GM23338 (cell line): ENCODE measurements around the gene RBBP4. TPM values are rescaled to one million over a fixed set of nuclear protein-coding genes. Genes with fewer than 3 reads are reported as not detected.

ENCODE experiments used
- ATAC-seq: fragments of 200-7000 bp; cut with Tn5 transposase; 3 replicates; pipeline ENCODE4 v1.9.1; 2020
- DNase-seq: peaks from one replicate; pipeline ENCODE4 v3.0.0-alpha.2; 2015; ENCODE audit warnings: low spot score
- H2AFZ ChIP-seq: fragments of 200-600 bp; sonication (generic); 2 replicates; pipeline ENCODE4 v1.8.0; 2016; ENCODE audit warnings: antibody characterized with exemption, mild to moderate bottlenecking, moderate library complexity
- H3F3A ChIP-seq: fragments of 200-600 bp; sonication (generic); replicated peaks from 2 replicates; pipeline ENCODE4 v1.8.0; 2017; ENCODE audit warnings: antibody characterized with exemption, mixed run types, low read depth
- H3K27ac ChIP-seq: fragments of 200-600 bp; sonication (generic); 2 replicates; pipeline ENCODE4 v1.6.1; 2016; ENCODE audit warnings: low read depth
- H3K27me3 ChIP-seq: fragments of 200-600 bp; sonication (generic); 2 replicates; pipeline ENCODE4 v1.8.0; 2016; ENCODE audit warnings: mild to moderate bottlenecking, mixed run types, moderate library complexity; ENCODE audit not compliant: insufficient read depth
- H3K36me3 ChIP-seq: fragments of 200-600 bp; sonication (generic); 2 replicates; pipeline ENCODE4 v1.8.0; 2016; ENCODE audit warnings: mild to moderate bottlenecking; ENCODE audit not compliant: insufficient read depth
- H3K4me1 ChIP-seq: fragments of 200-600 bp; sonication (generic); 2 replicates; pipeline ENCODE4 v1.8.0; 2016; ENCODE audit warnings: mild to moderate bottlenecking, moderate library complexity; ENCODE audit not compliant: insufficient read depth
- H3K4me2 ChIP-seq: fragments of 200-600 bp; sonication (generic); 2 replicates; pipeline ENCODE4 v1.7.1; 2017; ENCODE audit warnings: mixed run types
- H3K4me3 ChIP-seq: fragments of 200-600 bp; sonication (generic); 2 replicates; pipeline ENCODE4 v1.6.1; 2016; ENCODE audit warnings: mixed run types
- H3K79me2 ChIP-seq: fragments of 200-600 bp; sonication (generic); replicated peaks from 2 replicates; pipeline ENCODE4 v1.8.0; 2017; ENCODE audit warnings: mild to moderate bottlenecking; ENCODE audit not compliant: insufficient read depth
- H3K9me2 ChIP-seq: fragments of 200-600 bp; sonication (generic); 2 replicates; pipeline ENCODE4 v1.8.0; 2017; ENCODE audit not compliant: insufficient read depth
- H4K20me1 ChIP-seq: fragments of 200-600 bp; sonication (generic); replicated peaks from 2 replicates; pipeline ENCODE4 v1.8.0; 2017; ENCODE audit warnings: mild to moderate bottlenecking; ENCODE audit not compliant: insufficient read depth
- H3K27ac Mint-ChIP-seq: 2 replicates; pipeline ENCODE4 v1.8.0; 2020; ENCODE audit warnings: inconsistent platforms, mild to moderate bottlenecking, moderate library complexity, mixed read lengths
- H3K27me3 Mint-ChIP-seq: 3 replicates; pipeline ENCODE4 v1.8.0; 2022; ENCODE audit warnings: low read depth, mild to moderate bottlenecking, moderate library complexity, mixed read lengths, inconsistent platforms; ENCODE audit not compliant: insufficient read depth, poor library complexity
- H3K36me3 Mint-ChIP-seq: 3 replicates; pipeline ENCODE4 v1.8.0; 2021; ENCODE audit warnings: low read depth, mild to moderate bottlenecking, inconsistent platforms, moderate library complexity, mixed read lengths
- H3K4me1 Mint-ChIP-seq: 3 replicates; pipeline ENCODE4 v1.8.0; 2020; ENCODE audit warnings: mild to moderate bottlenecking, inconsistent platforms, mixed read lengths
- H3K4me3 Mint-ChIP-seq: 3 replicates; pipeline ENCODE4 v1.8.0; 2021; ENCODE audit warnings: moderate library complexity, mild to moderate bottlenecking, inconsistent platforms, mixed read lengths
- H3K9me3 Mint-ChIP-seq: 3 replicates; pipeline ENCODE4 v1.8.0; 2020; ENCODE audit warnings: moderate library complexity, mild to moderate bottlenecking, inconsistent platforms, mixed read lengths
- CREB1 ChIP-seq: fragments of 250-450 bp; sonication (Bioruptor Pico); IDR thresholded peaks from 2 replicates; pipeline ENCODE4 v1.5.0; 2020; ENCODE audit warnings: low read depth, mild to moderate bottlenecking, moderate library complexity
- CTCF ChIP-seq, 2 experiments: fragments of 200-600 bp in 1 of 2; sonication (generic) in 1 of 2; conservative IDR thresholded peaks; 2 replicates each; pipeline versions ENCODE4 v1.5.1 to v1.6.1; 2016 to 2017; ENCODE audit warnings: antibody characterized with exemption in 2 of 2, low read depth in 2 of 2, mild to moderate bottlenecking in 2 of 2, moderate library complexity in 1 of 2
- EZH2 ChIP-seq: fragments of 200-600 bp; sonication (generic); IDR thresholded peaks from one replicate; pipeline ENCODE4 v1.8.0; 2017; ENCODE audit warnings: antibody characterized with exemption, mild to moderate bottlenecking, low read depth; ENCODE audit not compliant: unreplicated experiment
- JUNB ChIP-seq: IDR thresholded peaks from one replicate; pipeline ENCODE4 v1.6.1; 2016; ENCODE audit warnings: antibody characterized with exemption; ENCODE audit not compliant: unreplicated experiment
- NANOG ChIP-seq: IDR thresholded peaks from 2 replicates; pipeline ENCODE4 v1.6.1; 2016; ENCODE audit warnings: antibody characterized with exemption, borderline replicate concordance
- POLR2AphosphoS5 ChIP-seq: IDR thresholded peaks from 2 replicates; pipeline ENCODE4 v1.6.1; 2016; ENCODE audit warnings: antibody characterized with exemption, low read depth
- STAT1 ChIP-seq: IDR thresholded peaks from one replicate; pipeline ENCODE4 v1.6.1; 2016; ENCODE audit warnings: antibody characterized with exemption; ENCODE audit not compliant: unreplicated experiment
- ZNF114 ChIP-seq: fragments of 250-450 bp; sonication (Bioruptor Pico); IDR thresholded peaks from 2 replicates; pipeline ENCODE4 v1.5.0; 2020; ENCODE audit warnings: mild to moderate bottlenecking, moderate library complexity
- ZNF331 ChIP-seq: fragments of 250-450 bp; sonication (Bioruptor Pico); IDR thresholded peaks from 2 replicates; pipeline ENCODE4 v1.5.0; 2020; ENCODE audit warnings: low read depth, mild to moderate bottlenecking, moderate library complexity
- polyA plus RNA-seq: library from polyadenylated mRNA; unstranded; fragments of >200 nt; fragmentation: Nextera tagmentation; extraction: Ambion mirVana; gene quantifications from 2 replicates; pipeline ENCODE4 v1.2.1, GENCODE V29; 2016
- total RNA-seq: library from RNA; depleted of rRNA; stranded (reverse); fragments of >200 nt; shearing (Covaris generic); gene quantifications from 2 replicates; pipeline ENCODE4 v1.2.3, GENCODE V29; 2014
- TF ChIP-seq, protein P1 (sequence below): fragments of 250-450 bp; sonication (Bioruptor Pico); IDR thresholded peaks from 2 replicates; pipeline ENCODE4 v1.5.0; 2020; ENCODE audit warnings: mild to moderate bottlenecking, moderate library complexity

Gene RBBP4
- total and polyA plus RNA-seq, 2 experiments from 2014 or later: 262 to 312 TPM

GRCh38 chr1:32622205-32622604, 28.8 kb upstream of the RBBP4 start:
- H3K27me3 Mint-ChIP-seq: no peaks in the 10 kb centered on the region
- no peak overlapping the region for H3K4me3 Mint-ChIP-seq
- no peak overlapping the region for H3K27ac Mint-ChIP-seq
- Histone ChIP-seq H3K4me2 (no peak overlapping the region), H3K27me3 (no peaks in the 10 kb centered on the region), H3K4me3 (no peak overlapping the region), H3K36me3 (peaks cover 8% of the 10 kb centered on the region), H3K9me2 (no peaks in the 10 kb centered on the region), H3K4me1 (no peaks in the 10 kb centered on the region), H3F3A (no peaks in the 10 kb centered on the region; the same call in 1 of the 2 replicates), H4K20me1 (no peaks in the 10 kb centered on the region; the same call in 1 of the 2 replicates), H3K79me2 (no peaks in the 10 kb centered on the region; the same call in 1 of the 2 replicates), H2AFZ (no peak overlapping the region), H3K27ac (no peak overlapping the region)
- no peak for TF ChIP-seq JUNB
- H3K9me3 Mint-ChIP-seq: no peaks in the 10 kb centered on the region
- DNase-seq (no peak), ATAC-seq (no peak)
- peaks cover 26% of the 10 kb centered on the region for H3K36me3 Mint-ChIP-seq
- H3K4me1 Mint-ChIP-seq: no peaks in the 10 kb centered on the region

DNA sequence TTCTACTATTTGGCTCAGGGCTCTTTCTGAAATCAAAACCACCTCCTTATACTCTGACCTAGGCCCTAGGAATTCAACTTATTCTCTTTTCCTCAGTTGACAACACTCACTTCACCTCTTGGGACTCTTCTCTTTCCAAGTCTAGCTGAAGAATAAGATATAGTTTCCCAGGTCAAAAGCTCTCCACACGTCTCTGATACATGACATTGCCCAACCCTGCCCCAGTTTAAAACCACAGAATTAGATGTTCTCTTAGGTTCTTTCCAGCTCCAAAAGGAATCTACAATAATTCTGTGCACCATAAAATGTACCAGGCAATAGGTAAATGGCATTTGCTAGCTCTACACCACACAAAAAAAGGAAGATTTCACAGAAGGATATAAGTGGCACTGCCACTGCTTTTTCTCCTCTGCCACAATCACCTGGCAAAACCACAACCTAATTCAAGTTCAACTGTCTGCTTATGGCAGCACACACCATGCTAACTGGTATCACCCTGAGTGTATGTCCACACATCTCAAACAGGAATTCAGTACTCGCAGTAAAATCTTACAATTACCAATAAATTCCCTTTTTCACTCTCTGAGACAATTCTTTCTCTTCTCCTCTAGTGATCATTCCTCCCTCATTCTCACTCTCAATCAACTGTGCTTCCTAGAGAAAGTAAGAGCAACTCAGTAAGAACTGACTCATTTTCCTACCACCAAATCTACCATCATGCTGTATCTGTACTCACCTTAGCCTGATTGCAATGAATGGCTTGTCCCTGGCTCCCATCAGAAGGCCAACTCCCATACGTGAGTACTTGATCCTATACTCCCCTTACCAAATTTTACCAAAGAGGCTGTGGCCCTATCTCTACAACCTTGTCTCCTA, 28.0 kb upstream of the RBBP4 start:
- no peak overlapping the region for H3K4me3 Mint-ChIP-seq
- no peaks in the 10 kb centered on the region for H3K27me3 Mint-ChIP-seq
- Histone ChIP-seq H3K4me1 (no peaks in the 10 kb centered on the region), H4K20me1 (no peaks in the 10 kb centered on the region; the same call in 1 of the 2 replicates), H3K27ac (no peak overlapping the region), H3F3A (no peaks in the 10 kb centered on the region; the same call in 1 of the 2 replicates), H3K27me3 (no peaks in the 10 kb centered on the region), H3K79me2 (no peaks in the 10 kb centered on the region; the same call in 1 of the 2 replicates), H3K4me3 (no peak overlapping the region), H3K36me3 (peaks cover 8% of the 10 kb centered on the region), H2AFZ (no peak overlapping the region), H3K9me2 (no peaks in the 10 kb centered on the region), H3K4me2 (no peak overlapping the region)
- no peak for DNase-seq
- no peak overlapping the region for H3K27ac Mint-ChIP-seq
- ATAC-seq: no peak
- peaks cover 33% of the 10 kb centered on the region for H3K36me3 Mint-ChIP-seq
- H3K9me3 Mint-ChIP-seq: no peaks in the 10 kb centered on the region
- no peaks in the 10 kb centered on the region for H3K4me1 Mint-ChIP-seq
- no peak for TF ChIP-seq ZNF114 (CRISPR knock-in tag)
- no peak for TF ChIP-seq STAT1
- no peak for TF ChIP-seq CREB1 (CRISPR knock-in tag)
- TF ChIP-seq, protein P1, sequence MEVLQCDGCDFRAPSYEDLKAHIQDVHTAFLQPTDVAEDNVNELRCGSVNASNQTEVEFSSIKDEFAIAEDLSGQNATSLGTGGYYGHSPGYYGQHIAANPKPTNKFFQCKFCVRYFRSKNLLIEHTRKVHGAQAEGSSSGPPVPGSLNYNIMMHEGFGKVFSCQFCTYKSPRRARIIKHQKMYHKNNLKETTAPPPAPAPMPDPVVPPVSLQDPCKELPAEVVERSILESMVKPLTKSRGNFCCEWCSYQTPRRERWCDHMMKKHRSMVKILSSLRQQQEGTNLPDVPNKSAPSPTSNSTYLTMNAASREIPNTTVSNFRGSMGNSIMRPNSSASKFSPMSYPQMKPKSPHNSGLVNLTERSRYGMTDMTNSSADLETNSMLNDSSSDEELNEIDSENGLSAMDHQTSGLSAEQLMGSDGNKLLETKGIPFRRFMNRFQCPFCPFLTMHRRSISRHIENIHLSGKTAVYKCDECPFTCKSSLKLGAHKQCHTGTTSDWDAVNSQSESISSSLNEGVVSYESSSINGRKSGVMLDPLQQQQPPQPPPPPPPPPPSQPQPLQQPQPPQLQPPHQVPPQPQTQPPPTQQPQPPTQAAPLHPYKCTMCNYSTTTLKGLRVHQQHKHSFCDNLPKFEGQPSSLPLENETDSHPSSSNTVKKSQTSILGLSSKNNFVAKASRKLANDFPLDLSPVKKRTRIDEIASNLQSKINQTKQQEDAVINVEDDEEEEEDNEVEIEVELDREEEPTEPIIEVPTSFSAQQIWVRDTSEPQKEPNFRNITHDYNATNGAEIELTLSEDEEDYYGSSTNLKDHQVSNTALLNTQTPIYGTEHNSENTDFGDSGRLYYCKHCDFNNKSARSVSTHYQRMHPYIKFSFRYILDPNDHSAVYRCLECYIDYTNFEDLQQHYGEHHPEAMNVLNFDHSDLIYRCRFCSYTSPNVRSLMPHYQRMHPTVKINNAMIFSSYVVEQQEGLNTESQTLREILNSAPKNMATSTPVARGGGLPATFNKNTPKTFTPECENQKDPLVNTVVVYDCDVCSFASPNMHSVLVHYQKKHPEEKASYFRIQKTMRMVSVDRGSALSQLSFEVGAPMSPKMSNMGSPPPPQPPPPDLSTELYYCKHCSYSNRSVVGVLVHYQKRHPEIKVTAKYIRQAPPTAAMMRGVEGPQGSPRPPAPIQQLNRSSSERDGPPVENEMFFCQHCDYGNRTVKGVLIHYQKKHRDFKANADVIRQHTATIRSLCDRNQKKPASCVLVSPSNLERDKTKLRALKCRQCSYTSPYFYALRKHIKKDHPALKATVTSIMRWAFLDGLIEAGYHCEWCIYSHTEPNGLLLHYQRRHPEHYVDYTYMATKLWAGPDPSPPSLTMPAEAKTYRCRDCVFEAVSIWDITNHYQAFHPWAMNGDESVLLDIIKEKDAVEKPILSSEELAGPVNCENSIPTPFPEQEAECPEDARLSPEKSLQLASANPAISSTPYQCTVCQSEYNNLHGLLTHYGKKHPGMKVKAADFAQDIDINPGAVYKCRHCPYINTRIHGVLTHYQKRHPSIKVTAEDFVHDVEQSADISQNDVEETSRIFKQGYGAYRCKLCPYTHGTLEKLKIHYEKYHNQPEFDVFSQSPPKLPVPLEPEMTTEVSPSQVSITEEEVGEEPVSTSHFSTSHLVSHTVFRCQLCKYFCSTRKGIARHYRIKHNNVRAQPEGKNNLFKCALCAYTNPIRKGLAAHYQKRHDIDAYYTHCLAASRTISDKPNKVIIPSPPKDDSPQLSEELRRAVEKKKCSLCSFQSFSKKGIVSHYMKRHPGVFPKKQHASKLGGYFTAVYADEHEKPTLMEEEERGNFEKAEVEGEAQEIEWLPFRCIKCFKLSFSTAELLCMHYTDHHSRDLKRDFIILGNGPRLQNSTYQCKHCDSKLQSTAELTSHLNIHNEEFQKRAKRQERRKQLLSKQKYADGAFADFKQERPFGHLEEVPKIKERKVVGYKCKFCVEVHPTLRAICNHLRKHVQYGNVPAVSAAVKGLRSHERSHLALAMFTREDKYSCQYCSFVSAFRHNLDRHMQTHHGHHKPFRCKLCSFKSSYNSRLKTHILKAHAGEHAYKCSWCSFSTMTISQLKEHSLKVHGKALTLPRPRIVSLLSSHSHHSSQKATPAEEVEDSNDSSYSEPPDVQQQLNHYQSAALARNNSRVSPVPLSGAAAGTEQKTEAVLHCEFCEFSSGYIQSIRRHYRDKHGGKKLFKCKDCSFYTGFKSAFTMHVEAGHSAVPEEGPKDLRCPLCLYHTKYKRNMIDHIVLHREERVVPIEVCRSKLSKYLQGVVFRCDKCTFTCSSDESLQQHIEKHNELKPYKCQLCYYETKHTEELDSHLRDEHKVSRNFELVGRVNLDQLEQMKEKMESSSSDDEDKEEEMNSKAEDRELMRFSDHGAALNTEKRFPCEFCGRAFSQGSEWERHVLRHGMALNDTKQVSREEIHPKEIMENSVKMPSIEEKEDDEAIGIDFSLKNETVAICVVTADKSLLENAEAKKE (CRISPR knock-in tag): no peak
- TF ChIP-seq NANOG: no peak
- no peak for TF ChIP-seq JUNB
- TF ChIP-seq ZNF331: no peak
- TF ChIP-seq EZH2: no peak
- no peak for TF ChIP-seq CTCF (conservative IDR thresholded peaks at IDR 0.05; ENCODE audit: low read depth in 2 of 2)
- no peak for TF ChIP-seq POLR2AphosphoS5
